GM12891 (cell line): ENCODE results near the gene MAPK8.

Experiments used
- DNase-seq: peaks from one replicate; pipeline ENCODE4 v3.0.0; 2011; ENCODE audit warnings: low spot score; ENCODE audit not compliant: insufficient read length
- FAIRE-seq: peaks from 2 replicates; lab custom pipeline; 2011; peaks lifted over from hg19 to GRCh38; lab: Jason Lieb, UNC
- PAX5 ChIP-seq: IDR thresholded peaks from 2 replicates; pipeline ENCODE4 v1.6.1; 2011; ENCODE audit warnings: low read length, moderate library complexity, mild to moderate bottlenecking; ENCODE audit not compliant: insufficient read depth, severe bottlenecking
- POLR2A ChIP-seq: IDR thresholded peaks from 2 replicates; pipeline ENCODE4 v1.6.1; 2011; ENCODE audit warnings: low read depth, low read length, control low read depth
- POLR2AphosphoS5 ChIP-seq: IDR thresholded peaks from 2 replicates; pipeline ENCODE4 v1.6.1; 2011; ENCODE audit warnings: low read depth, low read length, control low read depth
- POU2F2 ChIP-seq: IDR thresholded peaks from 2 replicates; pipeline ENCODE4 v1.6.1; 2011; ENCODE audit warnings: low read depth, mild to moderate bottlenecking, control low read depth, low read length, moderate library complexity
- SPI1 ChIP-seq: IDR thresholded peaks from 2 replicates; pipeline ENCODE4 v1.6.1; 2011; ENCODE audit warnings: low read depth, low read length, control low read depth
- TAF1 ChIP-seq: IDR thresholded peaks from 2 replicates; pipeline ENCODE4 v1.6.1; 2011; ENCODE audit warnings: low read depth, low read length, control low read depth

Gene MAPK8

DNA sequence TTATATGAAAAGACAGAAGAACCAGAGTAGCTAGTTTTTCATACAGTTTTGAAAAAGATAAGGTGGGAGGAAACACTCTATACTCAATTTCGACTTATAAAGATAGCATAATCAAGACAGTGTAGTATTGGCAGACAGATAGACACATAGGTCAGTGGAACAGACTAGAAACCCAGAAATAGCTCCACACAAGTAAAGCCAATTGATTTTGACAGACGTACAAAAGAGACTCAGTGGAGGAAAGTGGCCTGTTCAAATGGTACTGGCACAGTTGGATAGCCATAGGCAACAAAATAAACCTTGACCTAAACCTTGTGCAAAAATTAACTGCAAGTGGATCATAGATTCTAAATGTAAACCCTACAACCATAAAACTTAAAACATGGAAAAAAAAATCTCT lies 46.8 kb downstream of the MAPK8 start:
- no peak for DNase-seq
- TF ChIP-seq POU2F2: no peak
- no peak for TF ChIP-seq POLR2AphosphoS5
- no peak for TF ChIP-seq TAF1
- TF ChIP-seq POLR2A: no peak
- no peak for TF ChIP-seq SPI1
- no peak for TF ChIP-seq PAX5
- FAIRE-seq: no peak

GRCh38 chr10:48357631-48358030 lies 51.2 kb downstream of the MAPK8 start:
- TF ChIP-seq SPI1 (no peak), POU2F2 (no peak), POLR2A (no peak), PAX5 (no peak), POLR2AphosphoS5 (no peak), TAF1 (no peak)
- FAIRE-seq (no peak), DNase-seq (no peak)

GRCh38 chr10:48358162-48358561 lies 51.7 kb downstream of the MAPK8 start:
- FAIRE-seq (no peak), DNase-seq (no peak)
- TF ChIP-seq PAX5 (no peak), POLR2AphosphoS5 (no peak), POLR2A (no peak), SPI1 (no peak), POU2F2 (no peak), TAF1 (no peak)

- DNase-seq (no peak), FAIRE-seq (peak; percentile 9)
- TF ChIP-seq SPI1: no peak
- TF ChIP-seq PAX5: no peak
- TF ChIP-seq POLR2AphosphoS5: no peak
- no peak for TF ChIP-seq TAF1
- TF ChIP-seq POLR2A: no peak
- TF ChIP-seq POU2F2: no peak
Measured at GRCh38 chr10:48358838-48359237, 52.4 kb downstream of the MAPK8 start.

- no peak for FAIRE-seq
- TF ChIP-seq PAX5: no peak
- TF ChIP-seq SPI1: peak; percentile 47
- DNase-seq: no peak
Measured at GRCh38 chr10:48361176-48361575, 54.7 kb downstream of the MAPK8 start.

- TF ChIP-seq POLR2AphosphoS5 (no peak), POLR2A (no peak), SPI1 (no peak), POU2F2 (no peak), PAX5 (no peak), TAF1 (no peak)
- FAIRE-seq (peak; percentile 82), DNase-seq (peak; percentile 3)
Measured at GRCh38 chr10:48363617-48364355, 57.3 kb downstream of the MAPK8 start.

GRCh38 chr10:48364659-48365405 lies 58.4 kb downstream of the MAPK8 start:
- no peak for FAIRE-seq
- no peak for DNase-seq
- no peak for TF ChIP-seq PAX5

GRCh38 chr10:48365668-48366067 lies 59.2 kb downstream of the MAPK8 start:
- TF ChIP-seq POU2F2 (no peak), TAF1 (no peak), POLR2A (no peak), POLR2AphosphoS5 (no peak), PAX5 (no peak), SPI1 (no peak)
- FAIRE-seq (no peak), DNase-seq (no peak)

GRCh38 chr10:48366261-48366660 lies 59.8 kb downstream of the MAPK8 start:
- FAIRE-seq: no peak

GRCh38 chr10:48369501-48369900 lies 63.0 kb downstream of the MAPK8 start:
- TF ChIP-seq POLR2A (no peak), TAF1 (no peak), POU2F2 (no peak), POLR2AphosphoS5 (no peak), PAX5 (no peak), SPI1 (no peak)
- DNase-seq (no peak), FAIRE-seq (no peak)

More at GRCh38 chr10:48366261-48366660, 59.8 kb downstream of the MAPK8 start:
- no peak for DNase-seq
- TF ChIP-seq POLR2AphosphoS5 (no peak), SPI1 (no peak), POLR2A (no peak), TAF1 (no peak), POU2F2 (no peak), PAX5 (no peak)
